A204.1 (cell line): ENCODE data around the gene BCL7A.
"Not testable (repeated sequence)": the region's sequence is repeated elsewhere in the genome, so short reads cannot be mapped to it uniquely, and the experiment has no call there.

Experiments used
- FAIRE-seq: peaks from 2 replicates; lab custom pipeline; 2012; peaks lifted over from hg19 to GRCh38; lab: Jason Lieb, UNC

Gene BCL7A

GRCh38 chr12:122028165-122028904, 6.7 kb downstream of the BCL7A start:
- FAIRE-seq: no peak

GRCh38 chr12:122028905-122029560, 7.3 kb downstream of the BCL7A start:
- FAIRE-seq: no peak

- FAIRE-seq: no peak
Measured at GRCh38 chr12:122029620-122030423, 8.1 kb downstream of the BCL7A start.

GRCh38 chr12:122030424-122031035, 8.8 kb downstream of the BCL7A start:
- no peak for FAIRE-seq

GRCh38 chr12:122031342-122032216, 9.9 kb downstream of the BCL7A start:
- FAIRE-seq: no peak

GRCh38 chr12:122032580-122032979, 10.9 kb downstream of the BCL7A start:
- FAIRE-seq: no peak

- no peak for FAIRE-seq
Measured at GRCh38 chr12:122035292-122035691, 13.6 kb downstream of the BCL7A start.

GRCh38 chr12:122036153-122036552, 14.5 kb downstream of the BCL7A start:
- no peak for FAIRE-seq

- no peak for FAIRE-seq
Measured at GRCh38 chr12:122040579-122041386, 19.1 kb downstream of the BCL7A start.

- FAIRE-seq: not testable (repeated sequence)
Measured at GRCh38 chr12:122041458-122041857, 19.8 kb downstream of the BCL7A start.

GRCh38 chr12:122042910-122043309, 21.2 kb downstream of the BCL7A start:
- no peak for FAIRE-seq

GRCh38 chr12:122043476-122043875, 21.8 kb downstream of the BCL7A start:
- FAIRE-seq: no peak

GRCh38 chr12:122045262-122045661, 23.6 kb downstream of the BCL7A start:
- FAIRE-seq: no peak

- FAIRE-seq: no peak
Measured at GRCh38 chr12:122046145-122046544, 24.5 kb downstream of the BCL7A start.

GRCh38 chr12:122048151-122048550, 26.5 kb downstream of the BCL7A start:
- no peak for FAIRE-seq

GRCh38 chr12:122049827-122050226, 28.1 kb downstream of the BCL7A start:
- FAIRE-seq: no peak

GRCh38 chr12:122050706-122051105, 29.0 kb downstream of the BCL7A start:
- FAIRE-seq: no peak

GRCh38 chr12:122051231-122051876, 29.7 kb downstream of the BCL7A start:
- no peak for FAIRE-seq

GRCh38 chr12:122052285-122052684, 30.6 kb downstream of the BCL7A start:
- FAIRE-seq: no peak

GRCh38 chr12:122054842-122055520, 33.3 kb downstream of the BCL7A start:
- FAIRE-seq: no peak
